Measurements from ENCODE around the gene SALL4.
"Not testable (repeated sequence)": the region's sequence is repeated elsewhere in the genome, so short reads cannot be mapped to it uniquely, and the experiment has no call there.

Gene SALL4

GRCh38 chr20:51763965-51764602 is 38.2 kb downstream of the SALL4 start:
- DNase-seq = no peak

DNA sequence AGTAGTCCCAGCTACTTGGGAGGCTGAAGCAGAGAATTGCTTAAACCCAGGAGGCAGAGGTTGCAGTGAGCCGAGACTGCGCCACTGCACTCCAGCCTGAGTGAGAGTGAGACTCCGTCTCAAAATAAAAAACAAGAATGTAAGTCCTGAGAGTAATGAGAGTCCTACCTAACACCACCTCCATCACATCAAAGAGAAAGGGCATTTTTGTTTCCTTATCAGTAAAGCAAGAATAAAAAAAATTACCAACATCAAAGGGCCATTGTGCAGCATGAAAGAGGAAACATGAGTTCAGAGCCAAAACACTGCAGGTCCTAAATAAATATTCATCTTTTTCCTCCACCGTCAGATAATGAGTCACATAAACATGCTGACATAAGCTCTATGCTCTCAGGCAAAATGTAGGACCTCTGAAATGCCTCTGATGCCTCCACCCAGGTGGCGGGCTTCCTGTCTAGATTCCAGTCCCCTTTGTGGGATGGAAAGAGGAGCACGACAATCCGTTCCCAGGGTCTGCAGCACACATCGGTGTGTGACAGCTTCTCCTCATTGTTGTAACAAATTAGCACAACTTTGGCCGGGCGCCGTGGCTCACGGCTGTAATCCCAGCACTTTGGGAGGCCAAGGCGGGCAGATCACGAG is 41.3 kb downstream of the SALL4 start:
- no peak for DNase-seq

GRCh38 chr20:51759769-51760510 is 42.4 kb downstream of the SALL4 start:
- DNase-seq = no peak

DNA sequence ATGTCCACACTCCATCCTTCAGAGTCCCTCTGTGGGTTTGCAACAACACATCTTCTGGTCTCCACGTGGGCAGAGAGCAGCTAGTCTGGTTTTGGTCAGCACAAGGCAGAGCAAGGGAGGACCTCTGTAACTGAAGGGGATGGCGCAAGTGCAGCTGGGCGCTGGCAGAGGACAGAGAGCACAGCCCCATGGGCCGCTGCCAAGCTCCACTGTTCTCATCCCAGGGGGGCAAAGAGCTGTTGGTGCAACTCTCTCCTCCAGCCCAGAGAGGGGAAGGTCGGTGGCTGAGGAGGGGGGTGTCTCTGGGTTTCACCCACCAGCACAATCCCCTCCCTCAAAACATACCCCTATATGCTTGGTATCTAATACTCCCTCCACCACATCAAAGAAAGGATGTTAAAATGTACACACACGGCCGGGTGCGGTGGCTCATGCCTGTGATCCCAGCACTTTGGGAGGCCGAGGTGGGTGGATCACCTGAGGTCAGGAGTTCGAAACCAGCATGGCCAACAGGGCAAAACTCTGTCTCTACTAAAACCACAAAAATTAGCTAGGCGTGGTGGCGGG is 43.3 kb downstream of the SALL4 start:
- no peak for DNase-seq

GRCh38 chr20:51757226-51757625 is 45.1 kb downstream of the SALL4 start:
- no peak for DNase-seq

GRCh38 chr20:51756653-51757052 is 45.7 kb downstream of the SALL4 start:
- no peak for DNase-seq

- DNase-seq = not testable (repeated sequence)
Observed at GRCh38 chr20:51753220-51753619, 49.1 kb downstream of the SALL4 start.

- DNase-seq = no peak
Observed at GRCh38 chr20:51752343-51752951, 49.9 kb downstream of the SALL4 start.

GRCh38 chr20:51750770-51751388 is 51.4 kb downstream of the SALL4 start:
- DNase-seq = no peak

- peak; percentile 22 for DNase-seq
Observed at GRCh38 chr20:51750037-51750769, 52.1 kb downstream of the SALL4 start.

DNA sequence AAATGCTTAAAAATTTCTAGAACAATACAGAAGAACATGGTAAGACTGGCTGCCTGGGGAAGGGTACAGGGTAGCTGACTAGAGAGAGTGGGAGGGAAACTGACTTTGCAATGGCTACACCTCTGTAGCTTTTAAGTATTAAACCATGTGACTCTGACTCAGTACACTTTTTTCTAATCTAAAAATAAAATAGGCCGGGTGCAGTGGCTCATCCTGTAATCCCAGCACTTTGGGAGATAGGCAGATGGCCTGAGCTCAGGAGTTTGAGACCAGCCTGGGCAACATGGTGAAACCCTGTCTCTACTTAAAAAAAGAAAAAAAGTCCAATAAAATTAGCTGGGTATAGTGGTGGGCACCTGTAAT is 52.7 kb downstream of the SALL4 start:
- DNase-seq = no peak

DNA sequence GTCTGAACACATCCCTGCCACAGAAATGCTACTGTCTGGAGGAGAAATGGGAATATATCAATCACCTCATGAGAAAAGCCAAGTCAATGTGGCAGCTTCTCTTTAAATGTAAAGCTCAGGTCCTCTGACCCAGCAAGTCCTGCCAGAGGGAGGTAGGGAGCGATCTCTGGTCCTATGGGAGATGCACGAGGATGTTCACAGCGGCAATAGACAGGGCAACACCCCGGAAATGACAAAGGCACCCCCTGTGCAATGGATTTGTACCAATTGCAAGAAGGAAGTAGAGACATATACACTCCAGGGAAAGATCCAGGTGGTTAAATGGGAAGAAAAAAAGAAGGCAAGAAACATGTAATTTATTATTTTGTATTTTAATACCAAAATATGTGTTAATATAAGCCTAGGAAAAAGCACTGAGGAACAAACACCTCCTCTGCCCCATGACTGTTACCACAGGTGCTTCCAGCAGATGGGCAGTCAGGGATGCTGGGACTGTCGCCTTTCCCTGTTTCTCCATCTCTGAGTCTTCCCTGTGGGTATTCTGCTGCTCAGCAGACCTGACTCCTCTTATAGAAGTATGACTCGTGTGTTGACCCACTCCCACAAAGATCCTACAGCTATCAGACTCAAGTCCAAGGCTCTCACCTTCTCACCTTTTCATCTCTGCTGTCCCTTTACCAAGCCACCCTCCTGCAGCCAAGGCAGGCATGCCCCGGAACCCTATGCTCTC is 55.0 kb downstream of the SALL4 start:
- DNase-seq = no peak

DNA sequence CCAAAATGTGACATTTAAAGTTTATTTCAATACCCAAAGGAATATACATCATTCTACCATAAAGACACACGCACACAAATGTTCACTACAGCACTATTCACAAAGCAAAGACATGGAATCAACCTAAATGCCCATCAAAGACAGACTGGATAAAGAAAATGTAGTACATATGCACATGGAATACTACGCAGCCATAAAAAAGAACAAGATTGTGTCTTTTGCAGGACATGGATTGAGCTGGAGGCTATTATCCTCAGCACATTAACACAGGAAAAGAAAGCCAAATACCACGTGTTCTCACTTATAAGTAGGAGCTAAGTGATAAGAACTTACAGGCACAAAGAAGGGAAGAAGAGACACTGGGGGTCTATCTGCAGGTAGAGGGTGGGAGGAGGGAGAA is 56.5 kb downstream of the SALL4 start:
- no peak for DNase-seq

DNA sequence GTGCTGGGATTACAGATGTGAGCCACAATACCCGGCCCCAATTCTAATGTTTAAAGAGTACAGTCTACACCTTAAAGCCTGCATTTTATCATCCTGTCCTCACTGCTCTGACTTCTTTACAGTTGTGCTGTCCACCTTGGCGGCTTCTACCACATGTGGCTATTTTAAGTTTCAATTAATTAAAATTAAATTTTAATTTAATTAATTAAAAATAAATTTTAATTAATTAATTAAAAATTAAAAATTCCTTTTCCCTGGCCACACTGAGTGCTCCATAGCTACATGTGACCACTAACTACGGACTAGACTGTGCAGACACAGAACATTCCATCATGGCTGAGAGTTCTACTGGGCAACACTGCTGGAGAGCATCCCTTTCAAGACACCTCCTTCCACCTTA is 61.5 kb downstream of the SALL4 start:
- DNase-seq = no peak

GRCh38 chr20:51740308-51740707 is 62.0 kb downstream of the SALL4 start:
- DNase-seq = not testable (repeated sequence)

DNA sequence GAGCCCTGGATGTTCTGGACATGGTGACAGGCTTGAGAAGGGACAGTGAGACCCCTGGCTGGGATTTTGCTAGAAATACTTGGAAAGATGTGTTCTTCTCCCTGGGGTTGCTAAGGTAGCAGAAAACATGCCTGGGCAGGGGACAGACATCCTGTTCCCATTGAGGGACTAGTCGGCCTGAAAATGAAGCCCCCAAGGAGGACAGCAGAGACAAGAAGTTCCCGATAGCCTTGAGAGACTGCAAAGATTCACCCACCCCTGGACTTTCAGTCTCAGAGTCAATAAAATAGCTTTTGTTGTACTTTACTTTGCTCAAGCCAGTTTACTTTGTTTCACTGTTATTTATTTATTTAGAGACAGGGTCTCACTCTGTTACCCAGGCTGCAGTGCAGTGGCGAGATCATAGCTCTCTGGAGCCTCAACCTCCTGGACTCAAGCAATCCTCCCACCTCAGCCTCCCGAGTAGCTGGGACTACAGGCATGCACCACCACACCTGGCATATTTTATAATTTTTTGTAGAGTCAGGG is 62.5 kb downstream of the SALL4 start:
- DNase-seq = no peak

DNA sequence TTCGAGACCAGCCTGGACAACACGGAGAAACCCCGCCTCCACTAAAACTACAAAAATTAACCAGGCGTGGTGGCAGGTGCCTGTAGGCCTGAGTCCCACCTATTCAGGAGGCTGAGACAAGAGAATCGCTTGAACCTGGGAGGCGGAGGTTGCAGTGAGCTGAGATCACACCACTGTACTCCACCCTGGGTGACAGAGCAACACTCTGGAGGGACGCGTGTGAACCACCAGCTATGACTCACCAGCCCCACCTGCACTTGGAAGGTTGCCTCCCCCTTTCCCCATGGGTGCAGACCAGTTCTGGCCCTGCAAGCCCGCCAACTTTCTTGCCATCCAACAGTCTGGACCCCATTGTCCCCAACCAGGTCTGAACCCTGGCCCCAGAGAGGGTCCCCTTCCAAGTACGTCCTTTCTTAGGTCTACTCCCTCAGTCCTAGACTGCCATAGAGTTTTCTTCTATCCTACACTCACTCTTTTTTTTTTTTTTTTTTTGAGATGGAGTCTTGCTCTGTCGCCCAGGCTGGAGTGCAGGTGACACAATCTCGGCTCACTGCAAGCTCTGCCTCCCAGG is 63.4 kb downstream of the SALL4 start:
- no peak for DNase-seq

GRCh38 chr20:51738261-51738660 is 64.1 kb downstream of the SALL4 start:
- not testable (repeated sequence) for DNase-seq

- no peak for DNase-seq
Observed at GRCh38 chr20:51736947-51737346, 65.4 kb downstream of the SALL4 start.

GRCh38 chr20:51735728-51736600 is 66.4 kb downstream of the SALL4 start:
- no peak for DNase-seq

All from DMS79 (cell line).